ENCODE data around the gene UBE2G2. TPM values are rescaled to one million over a fixed set of nuclear protein-coding genes. Genes with fewer than 3 reads are reported as not detected.

Gene UBE2G2
- total RNA-seq, 4 donors from 2014 or later = 90.4 to 127 (median 95.3) TPM

DNA sequence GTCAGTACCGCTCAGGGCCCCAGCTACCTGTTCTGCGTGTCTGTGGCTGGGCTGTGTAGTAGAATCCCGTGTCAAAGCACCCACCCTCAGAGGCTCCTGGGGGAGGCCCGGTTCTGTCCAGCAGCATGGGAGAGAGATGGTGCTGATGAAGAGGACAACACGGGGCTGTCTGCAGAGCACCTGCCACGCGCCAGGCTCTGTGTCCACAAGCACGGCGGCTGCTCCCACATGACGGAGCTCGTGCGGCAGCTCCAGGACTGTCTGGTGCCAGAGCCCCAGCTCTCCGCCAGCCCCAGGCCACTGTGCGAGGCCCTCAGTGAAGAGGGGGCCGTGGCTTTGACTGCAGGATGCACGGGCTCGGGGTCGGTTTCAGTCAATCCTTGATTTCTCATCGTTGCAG, 48.3 kb downstream of the UBE2G2 start:
- Histone ChIP-seq H3K27me3 (no peaks in the 10 kb centered on the region), H3K4me1 (no peaks in the 10 kb centered on the region), H3K36me3 (no peaks in the 10 kb centered on the region), H3K4me3 (replicated peaks in 1 of 3) (no peak overlapping the region), H3K9me3 (no peaks in the 10 kb centered on the region), H3K27ac (no peak overlapping the region)
- no peak for TF ChIP-seq POLR2A (IDR thresholded peaks at IDR 0.05)
- TF ChIP-seq, protein P1, sequence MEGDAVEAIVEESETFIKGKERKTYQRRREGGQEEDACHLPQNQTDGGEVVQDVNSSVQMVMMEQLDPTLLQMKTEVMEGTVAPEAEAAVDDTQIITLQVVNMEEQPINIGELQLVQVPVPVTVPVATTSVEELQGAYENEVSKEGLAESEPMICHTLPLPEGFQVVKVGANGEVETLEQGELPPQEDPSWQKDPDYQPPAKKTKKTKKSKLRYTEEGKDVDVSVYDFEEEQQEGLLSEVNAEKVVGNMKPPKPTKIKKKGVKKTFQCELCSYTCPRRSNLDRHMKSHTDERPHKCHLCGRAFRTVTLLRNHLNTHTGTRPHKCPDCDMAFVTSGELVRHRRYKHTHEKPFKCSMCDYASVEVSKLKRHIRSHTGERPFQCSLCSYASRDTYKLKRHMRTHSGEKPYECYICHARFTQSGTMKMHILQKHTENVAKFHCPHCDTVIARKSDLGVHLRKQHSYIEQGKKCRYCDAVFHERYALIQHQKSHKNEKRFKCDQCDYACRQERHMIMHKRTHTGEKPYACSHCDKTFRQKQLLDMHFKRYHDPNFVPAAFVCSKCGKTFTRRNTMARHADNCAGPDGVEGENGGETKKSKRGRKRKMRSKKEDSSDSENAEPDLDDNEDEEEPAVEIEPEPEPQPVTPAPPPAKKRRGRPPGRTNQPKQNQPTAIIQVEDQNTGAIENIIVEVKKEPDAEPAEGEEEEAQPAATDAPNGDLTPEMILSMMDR (IDR thresholded peaks at IDR 0.05) = no peak
- intact Hi-C loops (cut with DNase I) = no loop called here
- 78 to 90% methylated on average over 9 to 17 of the region's 19 CpGs for WGBS, 2 donors
- DNase-seq = no peak

GRCh38 chr21:44752671-44753235, 48.9 kb downstream of the UBE2G2 start:
- H3K9me3 ChIP-seq = no peaks in the 10 kb centered on the region
- H3K27ac ChIP-seq = no peak overlapping the region
- DNase-seq = no peak
- TF ChIP-seq, protein P1 (IDR thresholded peaks at IDR 0.05) = no peak
- TF ChIP-seq POLR2A (IDR thresholded peaks at IDR 0.05) = no peak
- no peaks in the 10 kb centered on the region for H3K27me3 ChIP-seq
- intact Hi-C loops (cut with DNase I) = no loop called here
- no peaks in the 10 kb centered on the region for H3K36me3 ChIP-seq
- no peak overlapping the region for H3K4me3 ChIP-seq (replicated peaks in 1 of 3)
- H3K4me1 ChIP-seq = no peaks in the 10 kb centered on the region
- WGBS, 2 donors = 76 to 80% methylated on average over 11 of the region's 11 CpGs

DNA sequence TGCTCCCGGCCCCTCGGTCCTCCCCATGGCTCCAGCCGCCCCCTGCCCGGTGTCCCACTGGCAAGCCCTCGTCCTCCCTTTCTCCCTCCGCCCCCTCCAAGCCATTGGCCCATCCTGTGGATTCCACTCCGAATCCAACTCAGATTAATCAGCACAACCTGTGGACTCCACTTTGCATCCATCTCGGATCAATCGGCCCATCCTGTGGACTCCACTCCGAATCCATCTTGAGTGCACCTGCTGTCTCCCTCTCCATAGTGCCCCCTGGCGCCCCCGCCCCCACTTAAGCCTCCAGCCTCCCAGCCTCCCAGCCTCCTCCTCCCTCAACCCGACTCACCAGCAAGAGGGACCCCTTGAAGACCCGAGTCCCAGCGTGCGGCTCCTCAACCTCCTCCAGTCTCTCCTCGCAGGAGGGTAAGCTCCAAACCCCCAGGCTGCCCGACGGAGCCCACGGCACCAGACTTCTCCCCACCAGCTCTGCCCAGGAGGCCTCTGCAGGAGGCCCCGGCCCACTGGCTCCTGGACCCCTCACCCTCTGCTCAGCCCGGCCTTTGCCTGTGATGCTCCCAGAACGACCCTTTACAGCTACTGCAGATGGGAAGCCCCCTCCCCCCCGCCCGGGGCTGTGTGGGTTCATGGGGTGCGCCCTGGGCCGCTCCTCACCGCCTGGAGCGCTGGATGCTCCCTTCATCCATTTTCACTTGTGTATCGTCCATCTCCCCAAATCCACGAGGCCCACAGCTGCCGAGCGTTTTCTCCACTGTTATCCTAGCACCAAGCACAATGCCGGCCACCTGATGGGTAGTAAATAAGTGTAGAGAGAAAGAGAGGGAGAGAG, 49.6 kb downstream of the UBE2G2 start:
- no peak for DNase-seq
- H3K36me3 ChIP-seq = no peaks in the 10 kb centered on the region
- 82 to 91% methylated on average over 34 of the region's 34 CpGs for WGBS, 2 donors
- TF ChIP-seq, protein P1 (IDR thresholded peaks at IDR 0.05) = no peak
- no peak for TF ChIP-seq POLR2A (IDR thresholded peaks at IDR 0.05)
- intact Hi-C loops (cut with DNase I) = no loop called here
- no peak overlapping the region for H3K27ac ChIP-seq
- H3K9me3 ChIP-seq = no peaks in the 10 kb centered on the region
- H3K4me3 ChIP-seq (replicated peaks in 1 of 3) = no peak overlapping the region
- H3K27me3 ChIP-seq = no peaks in the 10 kb centered on the region
- no peaks in the 10 kb centered on the region for H3K4me1 ChIP-seq

- Histone ChIP-seq H3K27me3 (no peaks in the 10 kb centered on the region), H3K4me1 (no peaks in the 10 kb centered on the region), H3K9me3 (no peaks in the 10 kb centered on the region), H3K36me3 (no peaks in the 10 kb centered on the region), H3K27ac (no peak overlapping the region), H3K4me3 (replicated peaks in 1 of 3) (no peak overlapping the region)
- TF ChIP-seq, protein P1 (IDR thresholded peaks at IDR 0.05) = no peak
- no peak for TF ChIP-seq POLR2A (IDR thresholded peaks at IDR 0.05)
- no peak for DNase-seq
- WGBS, 2 donors = 83 to 84% methylated on average over 20 to 22 of the region's 24 CpGs
- intact Hi-C loops (cut with DNase I) = no loop called here
Observed at GRCh38 chr21:44751186-44751798, 50.3 kb downstream of the UBE2G2 start.

DNA sequence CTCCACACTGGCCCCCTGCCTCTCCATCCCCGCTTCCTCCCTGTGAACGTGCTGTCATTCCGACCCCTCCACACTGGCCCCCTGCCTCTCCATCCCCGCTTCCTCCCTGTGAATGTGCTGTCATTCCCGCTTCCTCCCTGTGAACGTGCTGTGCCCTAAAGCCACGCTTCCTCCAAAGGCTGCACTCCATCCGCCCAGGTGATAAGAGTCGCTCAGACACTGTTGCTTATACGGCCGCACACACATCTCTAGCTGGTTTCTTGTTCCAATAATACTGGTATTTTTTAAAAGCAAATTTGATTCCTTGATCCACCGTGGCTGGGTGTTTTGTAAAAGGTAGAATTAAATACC, 51.0 kb downstream of the UBE2G2 start:
- no peak for TF ChIP-seq POLR2A (IDR thresholded peaks at IDR 0.05)
- TF ChIP-seq, protein P1 (IDR thresholded peaks at IDR 0.05) = no peak
- 70 to 71% methylated on average over 12 of the region's 12 CpGs for WGBS, 2 donors
- no peak for DNase-seq
- H3K27me3 ChIP-seq = no peaks in the 10 kb centered on the region
- H3K27ac ChIP-seq = no peak overlapping the region
- H3K4me3 ChIP-seq (replicated peaks in 1 of 3) = no peak overlapping the region
- no peaks in the 10 kb centered on the region for H3K4me1 ChIP-seq
- H3K9me3 ChIP-seq = no peaks in the 10 kb centered on the region
- no peaks in the 10 kb centered on the region for H3K36me3 ChIP-seq
- intact Hi-C loops (cut with DNase I) = no loop called here
